ENCODE data around the gene AFDN.

DNA sequence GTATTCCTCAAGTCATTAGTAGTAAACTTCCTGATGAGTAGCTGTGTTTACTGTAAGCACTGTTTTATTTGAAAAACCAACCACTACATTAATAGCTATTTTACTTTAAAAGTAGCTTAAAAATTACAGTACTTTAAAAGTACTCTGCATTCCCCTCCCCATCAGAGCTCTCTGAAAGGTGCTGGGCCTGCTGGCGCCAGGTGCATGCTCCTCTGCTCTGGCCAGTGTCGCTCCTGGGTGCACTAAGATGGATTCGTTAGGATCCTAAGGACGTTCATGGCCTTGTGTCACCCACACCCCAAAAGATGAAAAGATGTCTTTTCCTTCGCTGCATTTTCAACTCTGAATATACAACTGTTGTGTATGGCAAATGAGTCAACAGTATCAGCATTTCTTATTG lies 126.8 kb downstream of the AFDN start:
- TF ChIP-seq EP300 (IDR thresholded peaks at IDR 0.05) (no peak), POLR2A (IDR thresholded peaks at IDR 0.05) (no peak), POLR2AphosphoS5 (IDR thresholded peaks at IDR 0.05) (no peak)
- TF ChIP-seq, protein P1, sequence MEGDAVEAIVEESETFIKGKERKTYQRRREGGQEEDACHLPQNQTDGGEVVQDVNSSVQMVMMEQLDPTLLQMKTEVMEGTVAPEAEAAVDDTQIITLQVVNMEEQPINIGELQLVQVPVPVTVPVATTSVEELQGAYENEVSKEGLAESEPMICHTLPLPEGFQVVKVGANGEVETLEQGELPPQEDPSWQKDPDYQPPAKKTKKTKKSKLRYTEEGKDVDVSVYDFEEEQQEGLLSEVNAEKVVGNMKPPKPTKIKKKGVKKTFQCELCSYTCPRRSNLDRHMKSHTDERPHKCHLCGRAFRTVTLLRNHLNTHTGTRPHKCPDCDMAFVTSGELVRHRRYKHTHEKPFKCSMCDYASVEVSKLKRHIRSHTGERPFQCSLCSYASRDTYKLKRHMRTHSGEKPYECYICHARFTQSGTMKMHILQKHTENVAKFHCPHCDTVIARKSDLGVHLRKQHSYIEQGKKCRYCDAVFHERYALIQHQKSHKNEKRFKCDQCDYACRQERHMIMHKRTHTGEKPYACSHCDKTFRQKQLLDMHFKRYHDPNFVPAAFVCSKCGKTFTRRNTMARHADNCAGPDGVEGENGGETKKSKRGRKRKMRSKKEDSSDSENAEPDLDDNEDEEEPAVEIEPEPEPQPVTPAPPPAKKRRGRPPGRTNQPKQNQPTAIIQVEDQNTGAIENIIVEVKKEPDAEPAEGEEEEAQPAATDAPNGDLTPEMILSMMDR (IDR thresholded peaks at IDR 0.05) = no peak

Measured in upper lobe of left lung (tissue), 4 donors.